Spleen (tissue), 11 donors: Measurements from ENCODE around the gene KLHDC10. TPM values are rescaled to one million over a fixed set of nuclear protein-coding genes. Genes with fewer than 3 reads are reported as not detected.
A peak's percentile ranks its signal among the peaks of the same experiment; 100 is the strongest.

Experiments
- DNase-seq: peaks from one replicate; pipeline ENCODE4 v3.0.0-alpha.2; 2020
- H3K27ac ChIP-seq, 8 donors: fragments of 200-600 bp; sonication (generic) in 7 of 8; 1 replicate in 4 of 8; 2 replicates in 4 of 8; pipeline versions ENCODE4 v1.5.0 to v1.8.0; 2016 to 2021; ENCODE audit warnings: inconsistent platforms in 4 of 8, mild to moderate bottlenecking in 4 of 8, moderate library complexity in 1 of 8
- H3K27me3 ChIP-seq, 7 donors: fragments of 200-600 bp; sonication (generic) in 6 of 7; replicated peaks in 1 of 7; 1 replicate in 4 of 7; 2 replicates in 3 of 7; pipeline versions ENCODE4 v1.5.0 to v1.8.0; 2016 to 2021; ENCODE audit warnings: inconsistent platforms in 3 of 7, mild to moderate bottlenecking in 1 of 7
- H3K36me3 ChIP-seq, 6 donors: fragments of 200-600 bp; sonication (generic) in 5 of 6; 1 replicate in 4 of 6; 2 replicates in 2 of 6; pipeline versions ENCODE4 v1.5.0 to v1.8.0; 2016 to 2021; ENCODE audit warnings: inconsistent platforms in 2 of 6
- H3K4me1 ChIP-seq, 6 donors: fragments of 200-600 bp; sonication (generic) in 5 of 6; 1 replicate in 3 of 6; 2 replicates in 3 of 6; pipeline versions ENCODE4 v1.5.0 to v1.8.0; 2016 to 2021; ENCODE audit warnings: inconsistent platforms in 3 of 6
- H3K4me3 ChIP-seq, 8 donors: fragments of 200-600 bp; sonication (generic) in 7 of 8; 1 replicate in 4 of 8; 2 replicates in 4 of 8; pipeline versions ENCODE4 v1.5.0 to v1.8.0; 2016 to 2021; ENCODE audit warnings: inconsistent platforms in 4 of 8, mild to moderate bottlenecking in 4 of 8, moderate library complexity in 2 of 8
- H3K9me3 ChIP-seq, 8 donors: fragments of 200-600 bp; sonication (generic) in 7 of 8; 1 replicate in 4 of 8; 2 replicates in 4 of 8; pipeline versions ENCODE4 v1.5.0 to v1.8.0; 2016 to 2021; ENCODE audit warnings: inconsistent platforms in 4 of 8
- CTCF ChIP-seq, 11 experiments: fragments of 200-600 bp in 7 of 11; fragments of 450-650 bp in 4 of 11; sonication (generic) in 4 of 11; IDR thresholded peaks in 8 of 11; conservative IDR thresholded peaks in 3 of 11; 1 replicate in 7 of 11; 2 replicates in 4 of 11; pipeline versions ENCODE4 v1.4.0 to v1.8.0; 2016 to 2021; ENCODE audit warnings: antibody characterized with exemption in 11 of 11, inconsistent platforms in 4 of 11, mild to moderate bottlenecking in 1 of 11
- POLR2A ChIP-seq, 3 donors: fragments of 450-650 bp; IDR thresholded peaks; one replicate each; pipeline ENCODE4 v1.5.1; 2017; ENCODE audit warnings: antibody characterized with exemption in 3 of 3, mild to moderate bottlenecking in 1 of 3
- POLR2AphosphoS5 ChIP-seq, 3 donors: sonication (generic); formaldehyde crosslinking; IDR thresholded peaks; one replicate each; pipeline ENCODE4 v1.5.1; 2017; ENCODE audit warnings: antibody characterized with exemption in 3 of 3
- WGBS, 5 donors: extraction: QIAGEN DNeasy Blood & Tissue Kit in 3 of 5; methylation state at CpG; one replicate each; pipeline versions ENCODE4 v1.1.5 to v1.1.7; 2013 to 2018; 5-methylcytosine and 5-hydroxymethylcytosine counted together
- intact Hi-C: fragments of 100-400 bp; cut with DNase I; formaldehyde crosslinking; loops from one replicate; pipeline ENCODE4 v1.15.0; 2023; ENCODE audit warnings: low total_unique reads
- polyA plus RNA-seq, 3 donors: library from polyadenylated mRNA; stranded (reverse); fragments of 200-250 nt; gene quantifications; one replicate each; pipeline ENCODE4 v1.2.1, GENCODE V29; 2013
- total RNA-seq, 7 donors: library from RNA; depleted of rRNA in 3 of 7; stranded (reverse); fragments of >200 nt in 3 of 7; fragmentation: NEBNext Ultra II Directional in 4 of 7; extraction: Animal tissue kit (Norgen Biotek cat#: 25700) in 4 of 7; gene quantifications; one replicate each; pipeline versions ENCODE4 v1.1.0 to v1.2.1, GENCODE V29; 2016 to 2021
- donor health status: healthy with polysubstance abuse.
- donor health status: DM: no; HTN: no; CAD: no; lungs with moderate emphysema.
- donor health status: DM: no; HTN: no; CAD: no.
- donor health status: Bipolar disorder and iron deficiency.
- donor health status: healthy.
- donor health status: DM: no; HTN: no; CAD: no.
- donor health status: DM: yes; HTN: yes; CAD: no.

Gene KLHDC10
- total and polyA plus RNA-seq, 10 donors, result 4.8 to 33.7 (median 21.9) TPM

DNA sequence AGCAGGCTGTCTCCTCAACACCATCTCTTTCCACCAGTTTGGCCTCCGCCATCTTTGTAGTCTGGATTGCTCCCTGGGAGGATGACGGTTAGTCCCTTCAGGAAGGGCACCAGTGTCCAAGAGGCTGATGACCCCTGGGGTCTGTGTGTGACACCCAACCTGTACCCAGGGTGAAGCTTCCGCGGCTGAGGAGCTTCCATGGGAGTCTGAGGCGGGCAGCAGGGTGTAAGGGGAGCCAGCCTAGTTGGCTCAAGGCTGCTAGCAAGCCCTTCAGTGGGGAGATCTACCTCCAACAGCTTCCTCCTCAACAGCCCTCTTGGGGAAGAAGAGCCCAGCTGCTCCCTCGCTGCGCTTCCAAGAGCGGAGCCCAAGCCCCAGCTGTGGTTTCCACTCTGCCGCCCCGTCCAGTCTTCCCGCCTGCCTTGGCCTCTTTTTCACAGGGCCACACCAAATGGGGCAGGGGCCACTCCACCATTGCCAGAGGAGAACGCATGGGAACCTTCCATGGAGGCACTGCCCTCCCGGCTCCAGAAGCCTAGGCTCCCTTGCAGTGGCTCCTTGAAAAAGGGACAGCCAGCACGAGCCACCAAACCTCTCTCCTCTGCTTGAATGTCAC, 77.5 kb downstream of the KLHDC10 start:
- TF ChIP-seq CTCF (IDR thresholded peaks at IDR 0.05 in 8 of 11, conservative IDR thresholded peaks at IDR 0.05 in 3 of 11) (no peak), POLR2A (IDR thresholded peaks at IDR 0.05) (no peak), POLR2AphosphoS5 (IDR thresholded peaks at IDR 0.05) (no peak)
- 84 to 94% (median 91%) methylated on average over 14 of the region's 14 CpGs for WGBS, 5 donors
- peaks cover 0 to 41% (median 18%) of the 10 kb centered on the region in 6 donors for H3K4me1 ChIP-seq
- no peak for DNase-seq
- intact Hi-C loops, result no loop called here
- no peaks in the 10 kb centered on the region for H3K9me3 ChIP-seq
- H3K27me3 ChIP-seq, result no peaks in the 10 kb centered on the region
- no peaks in the 10 kb centered on the region for H3K36me3 ChIP-seq
- no peak overlapping the region for H3K4me3 ChIP-seq
- peak overlapping the region in 4 of 8 donors; percentile 27 to 83 (median 66) for H3K27ac ChIP-seq

DNA sequence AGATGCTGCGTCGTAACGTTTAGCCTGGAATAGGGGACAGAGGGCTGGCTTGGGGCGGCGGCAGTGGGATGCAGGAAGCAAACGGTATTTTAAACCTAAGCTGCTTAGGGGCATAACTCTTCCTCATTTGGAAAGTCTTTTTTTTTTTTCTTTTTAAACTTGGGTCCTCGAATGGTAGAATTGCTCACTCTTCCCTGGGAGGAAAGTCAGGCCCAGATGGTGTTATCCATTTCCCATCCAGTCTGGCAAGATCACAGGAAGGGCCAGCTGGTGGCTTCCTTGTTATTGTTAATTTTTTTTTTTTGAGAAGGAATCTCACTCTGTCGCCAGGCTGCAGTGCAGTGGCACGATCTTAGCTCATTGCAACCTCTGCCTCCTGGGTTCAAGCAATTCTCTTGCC, 78.2 kb downstream of the KLHDC10 start:
- Histone ChIP-seq H3K4me1 (peaks cover 0 to 46% (median 19%) of the 10 kb centered on the region in 6 donors), H3K27ac (peak overlapping the region in 5 of 8 donors; percentile 27 to 83 (median 67)), H3K36me3 (no peaks in the 10 kb centered on the region), H3K27me3 (no peaks in the 10 kb centered on the region), H3K4me3 (no peak overlapping the region), H3K9me3 (no peaks in the 10 kb centered on the region)
- TF ChIP-seq CTCF (IDR thresholded peaks at IDR 0.05 in 8 of 11, conservative IDR thresholded peaks at IDR 0.05 in 3 of 11) (no peak), POLR2AphosphoS5 (IDR thresholded peaks at IDR 0.05) (peak in 1 of 3 donors; percentile 37), POLR2A (IDR thresholded peaks at IDR 0.05) (no peak)
- 57 to 71% (median 68%) methylated on average over 9 of the region's 9 CpGs for WGBS, 5 donors
- intact Hi-C loops, result no loop called here
- no peak for DNase-seq

GRCh38 chr7:130149281-130150139, 79.2 kb downstream of the KLHDC10 start:
- TF ChIP-seq CTCF (IDR thresholded peaks at IDR 0.05 in 8 of 11, conservative IDR thresholded peaks at IDR 0.05 in 3 of 11), result no peak
- TF ChIP-seq POLR2A (IDR thresholded peaks at IDR 0.05), result no peak
- TF ChIP-seq POLR2AphosphoS5 (IDR thresholded peaks at IDR 0.05), result peak; percentile 49 to 58 (median 55)
- peak; percentile 80 for DNase-seq
- 34 to 52% (median 45%) methylated on average over 18 to 20 of the region's 20 CpGs for WGBS, 5 donors
- H3K27ac ChIP-seq, result peak overlapping the region in 7 of 8 donors; percentile 4 to 83 (median 64)
- H3K4me3 ChIP-seq, result peak overlapping the region in 1 of 8 donors; percentile 39
- no peaks in the 10 kb centered on the region for H3K27me3 ChIP-seq
- H3K36me3 ChIP-seq, result no peaks in the 10 kb centered on the region
- intact Hi-C loops, result no loop called here
- no peaks in the 10 kb centered on the region for H3K9me3 ChIP-seq
- H3K4me1 ChIP-seq, result peaks cover 0 to 55% (median 23%) of the 10 kb centered on the region in 6 donors

DNA sequence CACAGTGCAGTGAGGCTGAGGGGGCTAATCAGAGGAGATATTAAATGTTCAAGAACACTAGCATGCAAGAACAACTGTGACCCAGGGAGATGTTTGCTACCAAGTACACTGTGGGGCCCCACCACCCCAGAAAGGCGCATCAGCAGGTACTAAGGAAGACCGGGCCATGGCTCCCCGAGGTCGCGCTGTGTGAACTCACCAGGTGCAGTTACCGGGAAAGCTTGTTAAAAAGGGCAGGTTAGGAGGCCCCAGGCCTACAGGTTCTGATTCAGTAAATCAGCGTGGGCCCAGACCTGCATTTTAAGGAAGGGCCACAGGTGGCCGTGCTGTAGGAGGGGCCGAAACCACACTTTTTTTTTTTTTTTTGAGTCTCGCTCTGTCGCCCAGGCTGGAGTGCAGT, 80.3 kb downstream of the KLHDC10 start:
- DNase-seq, result peak; percentile 77
- Histone ChIP-seq H3K27ac (peak overlapping the region in 7 of 8 donors; percentile 9 to 83 (median 64)), H3K4me1 (peaks cover 0 to 63% (median 23%) of the 10 kb centered on the region in 6 donors), H3K27me3 (no peaks in the 10 kb centered on the region), H3K9me3 (peaks cover 0 to 1% (median 0%) of the 10 kb centered on the region in 8 donors), H3K4me3 (no peak overlapping the region), H3K36me3 (no peaks in the 10 kb centered on the region)
- TF ChIP-seq POLR2AphosphoS5 (IDR thresholded peaks at IDR 0.05), result peak in 1 of 3 donors; percentile 33
- TF ChIP-seq CTCF (IDR thresholded peaks at IDR 0.05 in 8 of 11, conservative IDR thresholded peaks at IDR 0.05 in 3 of 11), result peak in 1 of 11 experiments; percentile 6
- TF ChIP-seq POLR2A (IDR thresholded peaks at IDR 0.05), result no peak
- WGBS, 5 donors, result 50 to 81% (median 77%) methylated on average over 9 to 11 of the region's 11 CpGs
- intact Hi-C loops, result no loop called here
